ENCODE measurements around the gene FMNL3. TPM values are rescaled to one million over a fixed set of nuclear protein-coding genes. Genes with fewer than 3 reads are reported as not detected.

Gene FMNL3
- total RNA-seq, 1 experiment from 2014 or later = 5.6 TPM

DNA sequence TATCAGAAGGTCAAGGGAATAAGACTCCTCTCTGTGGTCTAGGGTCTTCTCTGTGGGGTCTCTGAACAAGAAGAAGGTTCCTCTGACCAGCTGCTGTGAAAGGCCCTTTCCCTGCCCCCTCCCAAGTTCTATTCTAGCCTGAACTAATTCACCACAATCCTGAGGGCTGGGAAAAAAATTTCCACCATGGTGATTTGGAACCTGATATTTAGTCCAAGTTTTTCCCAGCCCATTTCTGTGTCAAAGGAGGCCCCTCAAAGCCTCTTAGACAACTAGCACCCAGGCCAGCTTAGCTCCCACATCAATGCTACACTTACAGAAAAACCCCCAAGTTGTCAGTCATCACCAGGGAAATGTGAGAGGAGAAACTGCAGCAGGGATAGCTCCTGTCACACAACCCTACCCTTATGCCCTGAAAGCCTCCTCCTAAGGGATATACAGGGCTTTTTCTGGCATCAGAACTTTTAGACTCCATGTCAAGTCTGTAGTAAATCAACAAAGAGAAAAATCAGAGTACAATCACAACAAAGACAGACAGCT is 4.5 kb downstream of the FMNL3 start:
- 0 out of 2 replicates have a peak, but pooled peaks cover 8% of the 10 kb centered on the region for H3K4me1 ChIP-seq (replicated peaks; ENCODE audit: insufficient read depth)
- no peak overlapping the region for H2AFZ ChIP-seq
- ChIA-PET CTCF (no interaction called here), POLR2A (ENCODE audit: unreplicated experiment) (no interaction called here)
- no peaks in the 10 kb centered on the region for H3K9me3 ChIP-seq (ENCODE audit: insufficient read depth, low read depth)
- H3K27ac ChIP-seq = no peak overlapping the region
- DNase-seq = no peak
- H3K9me2 ChIP-seq (ENCODE audit: insufficient read depth) = no peaks in the 10 kb centered on the region
- H3K79me2 ChIP-seq (ENCODE audit: low read depth) = no peaks in the 10 kb centered on the region
- TF ChIP-seq, protein P1, sequence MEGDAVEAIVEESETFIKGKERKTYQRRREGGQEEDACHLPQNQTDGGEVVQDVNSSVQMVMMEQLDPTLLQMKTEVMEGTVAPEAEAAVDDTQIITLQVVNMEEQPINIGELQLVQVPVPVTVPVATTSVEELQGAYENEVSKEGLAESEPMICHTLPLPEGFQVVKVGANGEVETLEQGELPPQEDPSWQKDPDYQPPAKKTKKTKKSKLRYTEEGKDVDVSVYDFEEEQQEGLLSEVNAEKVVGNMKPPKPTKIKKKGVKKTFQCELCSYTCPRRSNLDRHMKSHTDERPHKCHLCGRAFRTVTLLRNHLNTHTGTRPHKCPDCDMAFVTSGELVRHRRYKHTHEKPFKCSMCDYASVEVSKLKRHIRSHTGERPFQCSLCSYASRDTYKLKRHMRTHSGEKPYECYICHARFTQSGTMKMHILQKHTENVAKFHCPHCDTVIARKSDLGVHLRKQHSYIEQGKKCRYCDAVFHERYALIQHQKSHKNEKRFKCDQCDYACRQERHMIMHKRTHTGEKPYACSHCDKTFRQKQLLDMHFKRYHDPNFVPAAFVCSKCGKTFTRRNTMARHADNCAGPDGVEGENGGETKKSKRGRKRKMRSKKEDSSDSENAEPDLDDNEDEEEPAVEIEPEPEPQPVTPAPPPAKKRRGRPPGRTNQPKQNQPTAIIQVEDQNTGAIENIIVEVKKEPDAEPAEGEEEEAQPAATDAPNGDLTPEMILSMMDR (conservative IDR thresholded peaks at IDR 0.05) = no peak
- no peak for TF ChIP-seq EZH2 (IDR thresholded peaks at IDR 0.05; ENCODE audit: low read depth)
- no peaks in the 10 kb centered on the region for H4K20me1 ChIP-seq (ENCODE audit: insufficient read depth)
- H3K36me3 ChIP-seq (ENCODE audit: low read depth) = no peaks in the 10 kb centered on the region
- intact Hi-C loops (cut with micrococcal nuclease; ENCODE audit: unreplicated experiment) = loop anchor here (10.0 kb wide), 1 partner anchor 338 kb away; the partner anchor contains the start of gene SPATS2
- H3K4me2 ChIP-seq = no peak overlapping the region
- no peak overlapping the region for H3K4me3 ChIP-seq
- no peaks in the 10 kb centered on the region for H3F3A ChIP-seq (ENCODE audit: insufficient read depth, low read depth)
- H3K27me3 ChIP-seq (ENCODE audit: insufficient read depth, low read depth) = no peaks in the 10 kb centered on the region
- no TSS peak for BruUV-seq (replicated peaks)

GRCh38 chr12:49702009-49702408 is 5.2 kb downstream of the FMNL3 start:
- no peak for DNase-seq
- no peaks in the 10 kb centered on the region for H3F3A ChIP-seq (ENCODE audit: insufficient read depth, low read depth)
- H3K4me2 ChIP-seq = no peak overlapping the region
- BruUV-seq (replicated peaks) = no TSS peak
- H3K4me3 ChIP-seq = no peak overlapping the region
- no peak for TF ChIP-seq EZH2 (IDR thresholded peaks at IDR 0.05; ENCODE audit: low read depth)
- TF ChIP-seq, protein P1 (conservative IDR thresholded peaks at IDR 0.05) = no peak
- H3K27ac ChIP-seq = no peak overlapping the region
- no peak overlapping the region for H2AFZ ChIP-seq
- 0 out of 2 replicates have a peak, but pooled peaks cover 8% of the 10 kb centered on the region for H3K4me1 ChIP-seq (replicated peaks; ENCODE audit: insufficient read depth)
- H3K9me3 ChIP-seq (ENCODE audit: insufficient read depth, low read depth) = no peaks in the 10 kb centered on the region
- no peaks in the 10 kb centered on the region for H3K36me3 ChIP-seq (ENCODE audit: low read depth)
- POLR2A ChIA-PET (ENCODE audit: unreplicated experiment) = no interaction called here
- H4K20me1 ChIP-seq (ENCODE audit: insufficient read depth) = no peaks in the 10 kb centered on the region
- no peaks in the 10 kb centered on the region for H3K27me3 ChIP-seq (ENCODE audit: insufficient read depth, low read depth)
- intact Hi-C loops (cut with micrococcal nuclease; ENCODE audit: unreplicated experiment) = loop anchor here (10.0 kb wide), 1 partner anchor 337 kb away; the partner anchor contains the start of gene SPATS2
- CTCF ChIA-PET = no interaction called here
- H3K79me2 ChIP-seq (ENCODE audit: low read depth) = no peaks in the 10 kb centered on the region
- H3K9me2 ChIP-seq (ENCODE audit: insufficient read depth) = no peaks in the 10 kb centered on the region

DNA sequence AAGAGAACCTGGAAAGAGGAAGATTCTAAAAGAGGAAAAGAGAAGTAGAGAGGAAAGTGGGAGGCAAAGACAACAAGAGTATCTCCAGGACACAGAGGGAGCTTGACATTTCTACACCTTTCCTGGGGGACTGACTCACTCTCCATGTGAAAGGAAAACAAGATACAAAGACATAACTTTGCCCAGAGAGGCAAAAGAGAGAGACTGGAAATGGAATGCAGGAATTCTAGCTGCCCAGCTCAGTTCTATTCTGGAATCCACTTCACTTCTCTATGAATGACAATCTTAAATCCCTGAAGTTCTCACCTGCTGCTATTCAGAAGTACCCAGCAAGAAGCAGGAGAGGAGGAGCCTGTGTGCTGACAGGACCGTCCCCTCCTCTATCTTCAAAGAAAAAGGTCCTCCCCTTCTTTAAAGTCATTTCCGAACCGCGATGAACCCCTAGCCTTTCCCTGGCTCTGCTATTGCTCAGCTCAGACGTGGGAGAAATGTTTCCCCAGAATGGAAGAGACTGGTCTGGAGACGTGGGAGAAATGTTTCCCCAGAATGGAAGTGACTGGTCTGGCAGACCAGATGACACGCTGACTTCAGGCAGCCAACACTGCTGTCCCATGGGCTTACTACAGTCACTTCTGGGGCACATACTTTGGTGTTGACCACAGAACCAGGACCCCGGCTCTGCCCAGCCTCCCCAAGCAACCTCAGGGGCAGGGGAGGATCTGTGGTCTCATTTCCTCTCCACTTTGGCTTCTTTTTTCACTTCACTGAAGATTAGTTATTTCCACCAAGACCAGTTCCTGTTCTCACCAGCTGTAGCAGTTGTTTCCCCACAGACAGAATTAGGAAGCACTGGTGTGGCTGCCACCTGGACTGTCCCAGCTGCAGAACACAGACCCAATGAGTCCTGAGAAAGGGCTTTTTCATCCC is 8.3 kb downstream of the FMNL3 start:
- TF ChIP-seq EZH2 (IDR thresholded peaks at IDR 0.05; ENCODE audit: low read depth) = no peak
- TF ChIP-seq, protein P1 (conservative IDR thresholded peaks at IDR 0.05) = no peak
- H3K4me3 ChIP-seq = no peak overlapping the region
- no peaks in the 10 kb centered on the region for H3K36me3 ChIP-seq (ENCODE audit: low read depth)
- H3F3A ChIP-seq (ENCODE audit: insufficient read depth, low read depth) = no peaks in the 10 kb centered on the region
- no peaks in the 10 kb centered on the region for H3K9me2 ChIP-seq (ENCODE audit: insufficient read depth)
- POLR2A ChIA-PET (ENCODE audit: unreplicated experiment) = interaction anchor here (0.6 kb wide), 1 partner anchor 29 kb away, joined by 3 read pairs; no protein-coding TSS in a partner anchor
- 0 out of 2 replicates have a peak, but pooled peaks cover 8% of the 10 kb centered on the region for H3K4me1 ChIP-seq (replicated peaks; ENCODE audit: insufficient read depth)
- H4K20me1 ChIP-seq (ENCODE audit: insufficient read depth) = no peaks in the 10 kb centered on the region
- H3K4me2 ChIP-seq = no peak overlapping the region
- BruUV-seq (replicated peaks) = no TSS peak
- H3K27me3 ChIP-seq (ENCODE audit: insufficient read depth, low read depth) = no peaks in the 10 kb centered on the region
- CTCF ChIA-PET = interaction anchor here (0.6 to 0.7 kb wide), 2 partner anchors 55 to 62 kb away, joined by 3 to 4 read pairs; no protein-coding TSS in a partner anchor
- DNase-seq = peak in 1 of 2 experiments; percentile 12
- no peak overlapping the region for H3K27ac ChIP-seq
- H2AFZ ChIP-seq = no peak overlapping the region
- no peaks in the 10 kb centered on the region for H3K79me2 ChIP-seq (ENCODE audit: low read depth)
- intact Hi-C loops (cut with micrococcal nuclease; ENCODE audit: unreplicated experiment) = no loop called here
- no peaks in the 10 kb centered on the region for H3K9me3 ChIP-seq (ENCODE audit: insufficient read depth, low read depth)
